Transverse colon (tissue), 4 donors: Measurements from ENCODE around the gene SLC37A1.

ENCODE experiments used
- EP300 ChIP-seq: sonication (generic); formaldehyde crosslinking; IDR thresholded peaks from one replicate; pipeline ENCODE4 v1.6.1; 2017; ENCODE audit warnings: antibody characterized with exemption, low read depth
- POLR2A ChIP-seq: fragments of 450-650 bp; IDR thresholded peaks from one replicate; pipeline ENCODE4 v1.6.1; 2016; ENCODE audit warnings: antibody characterized with exemption, mild to moderate bottlenecking, moderate library complexity
- POLR2AphosphoS5 ChIP-seq, 3 donors: sonication (generic); formaldehyde crosslinking; IDR thresholded peaks; one replicate each; pipeline ENCODE4 v1.6.1; 2016; ENCODE audit warnings: antibody characterized with exemption in 3 of 3
- TF ChIP-seq, protein P1 (sequence below), 5 experiments: fragments of 200-600 bp in 3 of 5; fragments of 450-650 bp in 2 of 5; sonication (generic) in 3 of 5; IDR thresholded peaks; 1 replicate in 2 of 5; 2 replicates in 3 of 5; pipeline ENCODE4 v1.5.1; 2016 to 2017; ENCODE audit warnings: antibody characterized with exemption in 5 of 5, inconsistent platforms in 3 of 5, mild to moderate bottlenecking in 2 of 5, moderate library complexity in 1 of 5

- TF ChIP-seq, protein P1, sequence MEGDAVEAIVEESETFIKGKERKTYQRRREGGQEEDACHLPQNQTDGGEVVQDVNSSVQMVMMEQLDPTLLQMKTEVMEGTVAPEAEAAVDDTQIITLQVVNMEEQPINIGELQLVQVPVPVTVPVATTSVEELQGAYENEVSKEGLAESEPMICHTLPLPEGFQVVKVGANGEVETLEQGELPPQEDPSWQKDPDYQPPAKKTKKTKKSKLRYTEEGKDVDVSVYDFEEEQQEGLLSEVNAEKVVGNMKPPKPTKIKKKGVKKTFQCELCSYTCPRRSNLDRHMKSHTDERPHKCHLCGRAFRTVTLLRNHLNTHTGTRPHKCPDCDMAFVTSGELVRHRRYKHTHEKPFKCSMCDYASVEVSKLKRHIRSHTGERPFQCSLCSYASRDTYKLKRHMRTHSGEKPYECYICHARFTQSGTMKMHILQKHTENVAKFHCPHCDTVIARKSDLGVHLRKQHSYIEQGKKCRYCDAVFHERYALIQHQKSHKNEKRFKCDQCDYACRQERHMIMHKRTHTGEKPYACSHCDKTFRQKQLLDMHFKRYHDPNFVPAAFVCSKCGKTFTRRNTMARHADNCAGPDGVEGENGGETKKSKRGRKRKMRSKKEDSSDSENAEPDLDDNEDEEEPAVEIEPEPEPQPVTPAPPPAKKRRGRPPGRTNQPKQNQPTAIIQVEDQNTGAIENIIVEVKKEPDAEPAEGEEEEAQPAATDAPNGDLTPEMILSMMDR (IDR thresholded peaks at IDR 0.05), result no peak
- TF ChIP-seq POLR2AphosphoS5 (IDR thresholded peaks at IDR 0.05) (no peak), POLR2A (no peak), EP300 (no peak)
Measured at GRCh38 chr21:42539342-42539741, 25.7 kb downstream of the SLC37A1 start.
